GM23338 (cell line): ENCODE data around the gene SORL1.

Experiments
- CREB1 ChIP-seq: fragments of 250-450 bp; sonication (Bioruptor Pico); IDR thresholded peaks from 2 replicates; pipeline ENCODE4 v1.5.0; 2020; ENCODE audit warnings: low read depth, mild to moderate bottlenecking, moderate library complexity
- EZH2phosphoT487 ChIP-seq: fragments of 200-600 bp; sonication (generic); IDR thresholded peaks from one replicate; pipeline ENCODE4 v1.8.1; 2018; ENCODE audit warnings: antibody characterized with exemption; ENCODE audit not compliant: unreplicated experiment
- JUNB ChIP-seq: IDR thresholded peaks from one replicate; pipeline ENCODE4 v1.6.1; 2016; ENCODE audit warnings: antibody characterized with exemption; ENCODE audit not compliant: unreplicated experiment
- TF ChIP-seq, protein P1 (sequence below), 2 experiments: fragments of 200-600 bp in 1 of 2; sonication (generic) in 1 of 2; conservative IDR thresholded peaks; 2 replicates each; pipeline versions ENCODE4 v1.5.1 to v1.6.1; 2016 to 2017; ENCODE audit warnings: antibody characterized with exemption in 2 of 2, low read depth in 2 of 2, mild to moderate bottlenecking in 2 of 2, moderate library complexity in 1 of 2

- TF ChIP-seq JUNB (no peak), CREB1 (CRISPR knock-in tag) (no peak), EZH2phosphoT487 (no peak)
- TF ChIP-seq, protein P1, sequence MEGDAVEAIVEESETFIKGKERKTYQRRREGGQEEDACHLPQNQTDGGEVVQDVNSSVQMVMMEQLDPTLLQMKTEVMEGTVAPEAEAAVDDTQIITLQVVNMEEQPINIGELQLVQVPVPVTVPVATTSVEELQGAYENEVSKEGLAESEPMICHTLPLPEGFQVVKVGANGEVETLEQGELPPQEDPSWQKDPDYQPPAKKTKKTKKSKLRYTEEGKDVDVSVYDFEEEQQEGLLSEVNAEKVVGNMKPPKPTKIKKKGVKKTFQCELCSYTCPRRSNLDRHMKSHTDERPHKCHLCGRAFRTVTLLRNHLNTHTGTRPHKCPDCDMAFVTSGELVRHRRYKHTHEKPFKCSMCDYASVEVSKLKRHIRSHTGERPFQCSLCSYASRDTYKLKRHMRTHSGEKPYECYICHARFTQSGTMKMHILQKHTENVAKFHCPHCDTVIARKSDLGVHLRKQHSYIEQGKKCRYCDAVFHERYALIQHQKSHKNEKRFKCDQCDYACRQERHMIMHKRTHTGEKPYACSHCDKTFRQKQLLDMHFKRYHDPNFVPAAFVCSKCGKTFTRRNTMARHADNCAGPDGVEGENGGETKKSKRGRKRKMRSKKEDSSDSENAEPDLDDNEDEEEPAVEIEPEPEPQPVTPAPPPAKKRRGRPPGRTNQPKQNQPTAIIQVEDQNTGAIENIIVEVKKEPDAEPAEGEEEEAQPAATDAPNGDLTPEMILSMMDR (conservative IDR thresholded peaks at IDR 0.05; ENCODE audit: low read depth in 2 of 2): no peak
Measured at GRCh38 chr11:121488641-121489040, 36.5 kb downstream of the SORL1 start.
